Sigmoid colon (tissue), 4 donors: Measurements from ENCODE around the gene ZKSCAN3.
A peak's percentile ranks its signal among the peaks of the same experiment; 100 is the strongest.

Experiments used
- EP300 ChIP-seq, 4 donors: sonication (generic); formaldehyde crosslinking; IDR thresholded peaks; one replicate each; pipeline ENCODE4 v1.6.1; 2017; ENCODE audit warnings: antibody characterized with exemption in 4 of 4
- POLR2A ChIP-seq, 2 donors: fragments of 450-650 bp; IDR thresholded peaks; one replicate each; pipeline ENCODE4 v1.6.1; 2016; ENCODE audit warnings: antibody characterized with exemption in 2 of 2, mild to moderate bottlenecking in 2 of 2, moderate library complexity in 2 of 2
- POLR2AphosphoS5 ChIP-seq, 4 donors: sonication (generic); formaldehyde crosslinking; IDR thresholded peaks; one replicate each; pipeline ENCODE4 v1.6.1; 2017; ENCODE audit warnings: antibody characterized with exemption in 4 of 4
- TF ChIP-seq, protein P1 (sequence below), 4 experiments: fragments of 450-650 bp in 3 of 4; fragments of 200-600 bp in 1 of 4; IDR thresholded peaks; one replicate each; pipeline ENCODE4 v1.5.1; 2016 to 2019; ENCODE audit warnings: antibody characterized with exemption in 4 of 4, mild to moderate bottlenecking in 3 of 4, moderate library complexity in 2 of 4

DNA sequence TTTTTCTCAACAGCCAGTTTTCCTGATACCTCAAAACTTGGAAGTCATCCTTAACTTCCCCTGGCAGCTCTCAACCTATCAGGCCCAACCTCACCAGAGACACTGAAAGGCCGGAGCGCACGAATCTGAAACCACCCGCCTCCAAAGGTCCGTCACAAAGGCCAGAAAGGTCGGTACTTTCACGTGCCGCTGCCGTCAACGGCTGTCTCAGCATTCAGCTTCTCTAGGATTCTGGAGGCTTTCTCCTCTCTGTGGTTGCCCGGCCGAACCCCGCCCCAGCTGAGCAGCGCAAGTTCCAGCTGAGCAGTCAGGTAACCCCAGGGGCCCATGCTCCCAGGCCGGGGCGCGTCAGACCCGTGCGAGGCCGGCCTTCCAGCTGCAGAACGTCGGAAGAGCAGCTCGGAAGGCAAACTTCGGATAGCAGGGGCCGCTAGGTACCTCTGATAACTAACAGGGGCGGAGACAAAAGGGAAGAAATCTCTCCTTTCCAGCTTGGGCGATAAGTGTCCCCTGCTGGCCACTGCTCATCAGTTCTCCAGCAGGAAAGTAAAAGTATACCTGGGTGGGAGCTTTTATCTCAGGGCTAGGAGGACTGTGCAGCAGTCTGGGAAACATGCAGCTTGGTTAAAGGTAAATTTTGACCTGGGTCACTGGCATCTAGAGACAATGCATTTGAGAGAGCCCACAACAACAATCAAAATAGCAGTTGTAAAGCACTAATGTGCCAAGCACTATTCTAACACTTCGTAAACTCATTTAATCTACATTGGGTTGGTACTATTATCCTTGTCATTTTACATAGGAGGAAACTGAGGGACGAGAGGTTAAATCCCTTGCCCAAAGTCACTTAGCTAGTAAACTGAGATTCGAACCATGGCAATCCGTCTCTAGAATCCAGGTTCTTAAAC is 33.7 kb downstream of the ZKSCAN3 start:
- TF ChIP-seq, protein P1, sequence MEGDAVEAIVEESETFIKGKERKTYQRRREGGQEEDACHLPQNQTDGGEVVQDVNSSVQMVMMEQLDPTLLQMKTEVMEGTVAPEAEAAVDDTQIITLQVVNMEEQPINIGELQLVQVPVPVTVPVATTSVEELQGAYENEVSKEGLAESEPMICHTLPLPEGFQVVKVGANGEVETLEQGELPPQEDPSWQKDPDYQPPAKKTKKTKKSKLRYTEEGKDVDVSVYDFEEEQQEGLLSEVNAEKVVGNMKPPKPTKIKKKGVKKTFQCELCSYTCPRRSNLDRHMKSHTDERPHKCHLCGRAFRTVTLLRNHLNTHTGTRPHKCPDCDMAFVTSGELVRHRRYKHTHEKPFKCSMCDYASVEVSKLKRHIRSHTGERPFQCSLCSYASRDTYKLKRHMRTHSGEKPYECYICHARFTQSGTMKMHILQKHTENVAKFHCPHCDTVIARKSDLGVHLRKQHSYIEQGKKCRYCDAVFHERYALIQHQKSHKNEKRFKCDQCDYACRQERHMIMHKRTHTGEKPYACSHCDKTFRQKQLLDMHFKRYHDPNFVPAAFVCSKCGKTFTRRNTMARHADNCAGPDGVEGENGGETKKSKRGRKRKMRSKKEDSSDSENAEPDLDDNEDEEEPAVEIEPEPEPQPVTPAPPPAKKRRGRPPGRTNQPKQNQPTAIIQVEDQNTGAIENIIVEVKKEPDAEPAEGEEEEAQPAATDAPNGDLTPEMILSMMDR (IDR thresholded peaks at IDR 0.05) = peak in 3 of 4 experiments; percentile 39 to 51 (median 41)
- TF ChIP-seq POLR2A (IDR thresholded peaks at IDR 0.05) = no peak
- TF ChIP-seq POLR2AphosphoS5 (IDR thresholded peaks at IDR 0.05) = peak; percentile 16 to 64 (median 56)
- peak in 2 of 4 donors; percentile 11 to 22 for TF ChIP-seq EP300 (IDR thresholded peaks at IDR 0.05)
